ENCODE measurements around the gene RARRES1. TPM values are rescaled to one million over a fixed set of nuclear protein-coding genes. Genes with fewer than 3 reads are reported as not detected.

Gene RARRES1
- total and polyA plus RNA-seq, 7 donors, result 6.4 to 208 (median 14.6) TPM

DNA sequence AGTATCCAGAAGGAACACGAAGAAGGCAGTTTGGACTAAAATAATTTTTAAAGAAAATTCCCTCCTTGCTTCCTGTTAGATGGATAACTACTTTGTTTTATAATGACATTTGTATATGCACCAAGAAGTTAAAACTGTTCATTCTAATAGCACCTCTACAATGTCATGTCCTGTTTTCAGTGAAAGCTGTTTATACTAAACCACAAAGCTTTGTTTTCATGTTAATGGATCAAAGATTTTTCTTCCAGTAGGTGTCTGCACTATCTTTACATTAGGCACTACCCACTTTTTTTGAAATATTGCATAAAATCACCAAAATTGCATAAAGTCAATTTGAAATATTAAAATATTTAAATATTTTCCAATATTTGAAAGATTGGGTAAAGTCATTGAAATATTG lies 10.1 kb downstream of the RARRES1 start:
- DNase-seq, result no peak
- 83 to 95% methylated on average over 1 of the region's 1 CpG for WGBS, 2 donors

GRCh38 chr3:158718490-158719170 lies 13.6 kb downstream of the RARRES1 start:
- no peak for DNase-seq
- H3K27me3 ChIP-seq, result no peaks in the 10 kb centered on the region
- H3K4me1 ChIP-seq, result peaks cover 0 to 34% (median 20%) of the 10 kb centered on the region in 4 donors
- WGBS, 2 donors, result 62 to 78% methylated on average over 5 of the region's 5 CpGs
- intact Hi-C loops (cut with DNase I), result no loop called here
- no peak overlapping the region for H3K4me3 ChIP-seq
- no peaks in the 10 kb centered on the region for H3K9me3 ChIP-seq
- no peaks in the 10 kb centered on the region for H3K36me3 ChIP-seq
- no peak for TF ChIP-seq POLR2AphosphoS5 (IDR thresholded peaks at IDR 0.05)
- TF ChIP-seq EP300 (IDR thresholded peaks at IDR 0.05), result no peak
- TF ChIP-seq CTCF (IDR thresholded peaks at IDR 0.05), result no peak
- TF ChIP-seq POLR2A (IDR thresholded peaks at IDR 0.05), result no peak
- no peak overlapping the region for H3K27ac ChIP-seq

More for the DNA sequence above, 10.1 kb downstream of the RARRES1 start:
- no peak for TF ChIP-seq EP300 (IDR thresholded peaks at IDR 0.05)
- TF ChIP-seq POLR2AphosphoS5 (IDR thresholded peaks at IDR 0.05), result no peak
- TF ChIP-seq CTCF (IDR thresholded peaks at IDR 0.05), result no peak
- TF ChIP-seq POLR2A (IDR thresholded peaks at IDR 0.05), result no peak
- no peaks in the 10 kb centered on the region for H3K27me3 ChIP-seq
- no peaks in the 10 kb centered on the region for H3K9me3 ChIP-seq
- intact Hi-C loops (cut with DNase I), result no loop called here
- H3K4me3 ChIP-seq, result no peak overlapping the region
- no peaks in the 10 kb centered on the region for H3K36me3 ChIP-seq
- H3K4me1 ChIP-seq, result peaks cover 0 to 60% (median 43%) of the 10 kb centered on the region in 4 donors
- H3K27ac ChIP-seq, result peak overlapping the region in 2 of 4 donors; percentile 67 to 73

GRCh38 chr3:158717576-158717975 lies 14.7 kb downstream of the RARRES1 start:
- intact Hi-C loops (cut with DNase I), result no loop called here

GRCh38 chr3:158713094-158713499 lies 19.2 kb downstream of the RARRES1 start:
- Histone ChIP-seq H3K4me3 (no peak overlapping the region), H3K27me3 (no peaks in the 10 kb centered on the region), H3K27ac (peak overlapping the region; percentile 11 to 58 (median 26)), H3K4me1 (peaks cover 0 to 31% (median 26%) of the 10 kb centered on the region in 4 donors), H3K36me3 (peaks cover 0 to 25% (median 2%) of the 10 kb centered on the region in 4 donors), H3K9me3 (no peaks in the 10 kb centered on the region)
- 15 to 53% methylated on average over 9 of the region's 9 CpGs for WGBS, 2 donors
- intact Hi-C loops (cut with DNase I), result no loop called here
- TF ChIP-seq EP300 (IDR thresholded peaks at IDR 0.05) (no peak), POLR2AphosphoS5 (IDR thresholded peaks at IDR 0.05) (peak in 2 of 4 donors; percentile 12 to 33)
- no peak for DNase-seq

More at GRCh38 chr3:158717576-158717975, 14.7 kb downstream of the RARRES1 start:
- H3K27me3 ChIP-seq, result no peaks in the 10 kb centered on the region
- peaks cover 0 to 9% (median 0%) of the 10 kb centered on the region in 4 donors for H3K36me3 ChIP-seq
- H3K27ac ChIP-seq, result peak overlapping the region in 3 of 4 donors; percentile 50 to 66 (median 61)
- no peak for DNase-seq
- H3K9me3 ChIP-seq, result no peaks in the 10 kb centered on the region
- no peak overlapping the region for H3K4me3 ChIP-seq
- TF ChIP-seq EP300 (IDR thresholded peaks at IDR 0.05), result no peak
- no peak for TF ChIP-seq POLR2AphosphoS5 (IDR thresholded peaks at IDR 0.05)
- TF ChIP-seq CTCF (IDR thresholded peaks at IDR 0.05), result no peak
- TF ChIP-seq POLR2A (IDR thresholded peaks at IDR 0.05), result no peak
- peaks cover 0 to 27% (median 14%) of the 10 kb centered on the region in 4 donors for H3K4me1 ChIP-seq
- WGBS, 2 donors, result 94 to 95% methylated on average over 2 of the region's 2 CpGs

DNA sequence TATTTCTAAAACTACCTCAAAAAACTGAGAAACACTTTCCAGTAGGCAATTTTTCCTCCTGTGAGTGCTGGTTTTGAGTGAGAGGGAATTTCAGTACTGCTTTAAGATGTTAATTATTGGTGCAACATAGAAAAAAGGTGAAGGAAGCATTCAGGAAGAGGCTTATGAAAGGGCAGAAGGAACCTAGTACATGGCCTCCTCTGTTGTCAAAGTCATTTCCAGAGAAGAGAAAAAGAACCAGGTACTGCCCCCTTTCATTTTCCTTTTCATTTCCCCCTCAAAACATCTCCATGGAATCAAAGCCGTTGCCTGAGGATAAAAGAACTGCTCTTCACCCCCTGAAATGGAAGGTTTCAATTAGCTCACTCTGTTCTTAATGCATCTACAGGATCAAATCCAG lies 19.8 kb downstream of the RARRES1 start:
- H3K4me3 ChIP-seq, result no peak overlapping the region
- intact Hi-C loops (cut with DNase I), result no loop called here
- H3K36me3 ChIP-seq, result peaks cover 0 to 32% (median 4%) of the 10 kb centered on the region in 4 donors
- 81 to 84% methylated on average over 1 of the region's 1 CpG for WGBS, 2 donors
- peaks cover 0 to 31% (median 24%) of the 10 kb centered on the region in 4 donors for H3K4me1 ChIP-seq
- peak overlapping the region; percentile 11 to 58 (median 26) for H3K27ac ChIP-seq
- H3K27me3 ChIP-seq, result no peaks in the 10 kb centered on the region
- TF ChIP-seq POLR2AphosphoS5 (IDR thresholded peaks at IDR 0.05) (no peak), POLR2A (IDR thresholded peaks at IDR 0.05) (no peak), CTCF (IDR thresholded peaks at IDR 0.05) (no peak)
- DNase-seq, result no peak
- H3K9me3 ChIP-seq, result no peaks in the 10 kb centered on the region

Measured in sigmoid colon (tissue), 7 donors.